RWPE2 (cell line): Measurements from ENCODE around the gene SMCO3.

ENCODE experiments used
- ATAC-seq: fragments of 200-7000 bp; cut with Tn5 transposase; 3 replicates; pipeline ENCODE4 v1.9.1; 2021; ENCODE audit warnings: low read depth
- DNase-seq: peaks from one replicate; pipeline ENCODE4 v3.0.0-alpha.2; 2020; ENCODE audit warnings: low spot score
- H3K27ac ChIP-seq: fragments of 450-650 bp; 2 replicates; pipeline ENCODE4 v1.5.1; 2017; ENCODE audit warnings: mild to moderate bottlenecking; ENCODE audit not compliant: poor library complexity, severe bottlenecking
- H3K27me3 ChIP-seq: fragments of 250-450 bp; sonication (Bioruptor Pico); 2 replicates; pipeline ENCODE4 v1.5.1; 2021; ENCODE audit warnings: mild to moderate bottlenecking, moderate library complexity; ENCODE audit not compliant: insufficient read depth, poor library complexity, severe bottlenecking
- H3K36me3 ChIP-seq: fragments of 250-450 bp; sonication (Bioruptor Pico); 2 replicates; pipeline ENCODE4 v1.5.1; 2020; ENCODE audit warnings: low read depth, mild to moderate bottlenecking, moderate library complexity
- H3K4me1 ChIP-seq: fragments of 250-450 bp; sonication (Bioruptor Pico); 2 replicates; pipeline ENCODE4 v1.5.1; 2021; ENCODE audit warnings: mild to moderate bottlenecking, moderate library complexity; ENCODE audit not compliant: insufficient read depth, poor library complexity, severe bottlenecking
- H3K4me3 ChIP-seq: fragments of 250-450 bp; sonication (Bioruptor Pico); 2 replicates; pipeline ENCODE4 v1.5.1; 2021; ENCODE audit warnings: mild to moderate bottlenecking, moderate library complexity; ENCODE audit not compliant: severe bottlenecking
- H3K9me3 ChIP-seq: fragments of 250-450 bp; sonication (Bioruptor Pico); 2 replicates; pipeline ENCODE4 v1.5.1; 2021; ENCODE audit warnings: mild to moderate bottlenecking, moderate library complexity; ENCODE audit not compliant: severe bottlenecking
- CTCF ChIP-seq: fragments of 450-650 bp; IDR thresholded peaks from one replicate; pipeline ENCODE4 v1.5.1; 2017; ENCODE audit warnings: mild to moderate bottlenecking, moderate library complexity; ENCODE audit not compliant: poor library complexity, severe bottlenecking

The SMCO3 gene

GRCh38 chr12:14826491-14826890 is 12.5 kb upstream of the SMCO3 start:
- ATAC-seq (no peak), DNase-seq (no peak)
- Histone ChIP-seq H3K27ac (no peak overlapping the region), H3K36me3 (no peaks in the 10 kb centered on the region), H3K4me1 (no peaks in the 10 kb centered on the region), H3K4me3 (no peak overlapping the region), H3K9me3 (no peaks in the 10 kb centered on the region), H3K27me3 (no peaks in the 10 kb centered on the region)
- TF ChIP-seq CTCF = no peak

- Histone ChIP-seq H3K27me3 (no peaks in the 10 kb centered on the region), H3K4me1 (no peaks in the 10 kb centered on the region), H3K27ac (no peak overlapping the region), H3K4me3 (no peak overlapping the region), H3K9me3 (no peaks in the 10 kb centered on the region), H3K36me3 (no peaks in the 10 kb centered on the region)
- DNase-seq (no peak), ATAC-seq (no peak)
- TF ChIP-seq CTCF = no peak
Measured at GRCh38 chr12:14825256-14825655, 11.3 kb upstream of the SMCO3 start.

- Histone ChIP-seq H3K27me3 (no peaks in the 10 kb centered on the region), H3K27ac (no peak overlapping the region), H3K4me1 (no peaks in the 10 kb centered on the region), H3K9me3 (no peaks in the 10 kb centered on the region), H3K4me3 (no peak overlapping the region), H3K36me3 (no peaks in the 10 kb centered on the region)
- ATAC-seq = peak; percentile 57; the same call in 2 of the 3 replicates
- no peak for DNase-seq
- no peak for TF ChIP-seq CTCF
Measured at GRCh38 chr12:14824012-14824634, 10.1 kb upstream of the SMCO3 start.

GRCh38 chr12:14811486-14811885 is 2.5 kb downstream of the SMCO3 start:
- ATAC-seq (no peak), DNase-seq (no peak)
- H3K27ac ChIP-seq = no peak overlapping the region
- TF ChIP-seq CTCF = peak; percentile 7
- H3K36me3 ChIP-seq = no peaks in the 10 kb centered on the region
- H3K9me3 ChIP-seq = no peaks in the 10 kb centered on the region
- no peaks in the 10 kb centered on the region for H3K4me1 ChIP-seq
- H3K27me3 ChIP-seq = no peaks in the 10 kb centered on the region
- no peak overlapping the region for H3K4me3 ChIP-seq

GRCh38 chr12:14810953-14811483 is 3.0 kb downstream of the SMCO3 start:
- Histone ChIP-seq H3K27ac (no peak overlapping the region), H3K27me3 (no peaks in the 10 kb centered on the region), H3K4me1 (no peaks in the 10 kb centered on the region), H3K9me3 (no peaks in the 10 kb centered on the region), H3K4me3 (no peak overlapping the region), H3K36me3 (no peaks in the 10 kb centered on the region)
- no peak for DNase-seq
- 0 out of 3 replicates have a peak, but pooled peaks have one; percentile 53 for ATAC-seq
- peak; percentile 43 for TF ChIP-seq CTCF
